IPS DF 4.7 (cell line): ENCODE data around the gene YIF1B.

Experiments
- DNase-seq: peaks from one replicate; pipeline ENCODE4 v3.0.0-alpha.2; 2013; ENCODE audit warnings: low spot score; ENCODE audit errors: extremely low read depth

YIF1B gene

GRCh38 chr19:38333245-38333644 lies 17.5 kb upstream of the YIF1B start:
- DNase-seq: no peak

GRCh38 chr19:38331728-38332127 lies 16.0 kb upstream of the YIF1B start:
- no peak for DNase-seq

GRCh38 chr19:38329651-38330050 lies 13.9 kb upstream of the YIF1B start:
- no peak for DNase-seq

DNA sequence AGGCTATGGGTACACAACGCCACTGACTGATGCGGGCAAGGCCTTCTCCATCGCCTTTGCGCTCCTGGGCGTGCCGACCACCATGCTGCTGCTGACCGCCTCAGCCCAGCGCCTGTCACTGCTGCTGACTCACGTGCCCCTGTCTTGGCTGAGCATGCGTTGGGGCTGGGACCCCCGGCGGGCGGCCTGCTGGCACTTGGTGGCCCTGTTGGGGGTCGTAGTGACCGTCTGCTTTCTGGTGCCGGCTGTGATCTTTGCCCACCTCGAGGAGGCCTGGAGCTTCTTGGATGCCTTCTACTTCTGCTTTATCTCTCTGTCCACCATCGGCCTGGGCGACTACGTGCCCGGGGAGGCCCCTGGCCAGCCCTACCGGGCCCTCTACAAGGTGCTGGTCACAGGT lies 10.8 kb upstream of the YIF1B start:
- DNase-seq: no peak

DNA sequence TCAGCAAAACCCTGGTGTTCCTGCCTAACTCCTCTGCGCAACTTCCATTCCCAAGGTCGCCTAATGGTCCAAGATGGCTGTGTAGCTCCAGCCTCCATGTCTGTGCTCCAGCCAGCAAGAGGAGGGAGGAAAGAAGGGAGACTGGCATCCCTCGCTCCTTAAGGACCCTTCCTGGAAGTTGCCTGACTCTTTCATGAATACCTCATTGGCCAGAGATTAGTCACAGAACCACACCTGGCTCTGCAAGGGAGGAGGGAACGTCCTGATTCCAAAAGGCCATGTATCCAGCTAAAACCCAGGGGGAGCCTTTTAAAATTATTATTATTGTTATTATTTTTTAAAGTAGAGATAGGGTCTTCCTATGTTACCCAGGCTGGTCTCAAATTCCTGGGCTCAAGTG lies 8.7 kb upstream of the YIF1B start:
- DNase-seq: no peak

- no peak for DNase-seq
Measured at GRCh38 chr19:38323291-38323690, 7.5 kb upstream of the YIF1B start.

DNA sequence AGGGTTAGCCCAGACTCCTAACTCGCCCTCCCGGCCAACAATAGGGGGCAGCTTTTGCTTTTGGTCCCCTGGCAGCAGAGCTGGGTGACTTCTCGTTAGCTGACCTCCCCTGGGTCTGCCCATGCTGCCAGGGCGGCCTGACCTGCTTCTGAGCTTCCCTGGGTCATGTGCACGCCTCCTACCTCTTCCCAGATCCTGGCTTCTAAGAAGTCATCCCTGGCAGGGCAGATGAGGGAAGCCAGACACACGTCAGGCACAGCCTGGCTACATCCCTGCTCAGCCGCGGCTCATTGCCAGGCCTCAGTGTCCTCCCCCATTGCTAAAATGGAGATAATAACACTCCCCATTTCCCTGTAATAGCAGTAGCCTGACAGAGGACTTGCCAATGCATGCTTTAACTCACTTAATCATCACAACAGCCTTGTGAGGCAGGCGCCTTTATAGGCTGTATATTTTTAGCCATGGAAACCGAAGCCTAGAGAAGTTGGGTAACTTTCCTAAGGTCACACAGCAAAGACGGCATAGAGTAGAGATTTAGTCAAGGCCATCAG lies 6.0 kb upstream of the YIF1B start:
- no peak for DNase-seq

DNA sequence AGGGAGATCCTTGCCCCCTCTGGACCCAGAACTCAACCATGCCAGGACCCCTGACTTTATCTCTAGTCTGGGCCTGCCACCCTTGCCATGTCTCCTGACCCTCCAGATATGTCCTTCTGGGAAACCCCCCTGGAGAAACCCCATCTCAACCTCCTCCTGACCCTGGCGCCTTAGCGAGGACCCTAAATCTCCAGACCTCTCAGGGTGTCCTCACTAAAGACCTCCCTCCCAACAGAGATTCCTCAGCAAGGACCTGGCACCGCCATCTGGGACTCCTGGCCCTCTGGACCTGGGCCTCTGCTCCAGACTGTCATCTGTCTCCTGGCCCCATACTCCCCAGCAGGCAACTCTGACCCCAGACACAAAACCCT lies 5.2 kb upstream of the YIF1B start:
- no peak for DNase-seq

- no peak for DNase-seq
Measured at GRCh38 chr19:38319421-38320258, 3.9 kb upstream of the YIF1B start, which contains the start of gene KCNK6. Gene KCNK6 (plus strand): TSS chr19:38319845. CDS start chr19:38319951, 106 bp downstream.

- no peak for DNase-seq
Measured at GRCh38 chr19:38318660-38319059, 2.9 kb upstream of the YIF1B start.

- DNase-seq: no peak
Measured at GRCh38 chr19:38317104-38317612, 1.4 kb upstream of the YIF1B start.

DNA sequence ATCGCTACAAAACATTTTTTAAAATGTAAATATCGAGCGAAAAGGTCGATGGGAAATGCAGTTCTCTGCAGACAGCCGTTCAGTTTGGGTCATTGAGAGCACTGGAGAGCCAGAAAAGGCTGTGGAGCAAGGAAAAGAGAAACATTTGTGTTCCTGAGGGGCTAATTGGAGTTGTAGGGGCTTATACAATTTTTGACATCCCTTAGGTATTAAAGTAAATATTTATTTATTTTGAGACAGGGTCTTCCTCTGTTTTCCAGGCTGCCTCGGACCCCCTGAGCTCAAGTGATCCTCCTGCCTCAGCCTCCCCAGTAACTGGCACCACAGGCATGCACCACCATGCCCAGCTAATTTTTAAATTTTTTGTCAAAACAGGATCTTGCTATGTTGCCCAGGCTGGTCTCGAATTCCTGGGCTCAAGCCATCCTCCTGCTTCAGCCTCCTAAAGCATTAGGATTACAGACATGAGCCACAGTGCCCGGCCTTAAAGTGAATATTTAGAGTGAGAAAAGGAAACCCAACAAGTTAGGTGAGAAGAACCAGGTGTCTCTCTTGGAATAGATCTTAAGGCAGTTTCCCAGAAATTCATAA lies 825 bp upstream of the YIF1B start:
- DNase-seq: no peak

DNA sequence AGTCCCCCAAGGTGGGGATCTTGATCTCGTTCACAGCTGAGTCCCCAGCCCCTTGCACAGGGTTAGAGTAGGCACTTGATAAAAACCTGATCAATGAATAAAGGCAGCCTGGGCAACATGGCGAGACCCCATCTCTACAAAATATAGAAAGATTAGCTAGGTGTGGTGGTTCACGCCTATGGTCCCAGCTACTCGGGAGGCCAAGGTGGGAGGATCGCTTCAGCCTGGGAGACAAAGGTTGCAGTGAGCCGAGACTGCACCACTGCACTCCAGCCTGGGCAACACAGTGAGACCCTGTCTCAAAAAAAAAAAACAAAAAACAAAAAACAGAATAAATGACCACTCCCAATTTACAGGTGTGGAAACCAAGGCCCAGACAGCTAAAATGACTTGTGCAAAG lies 4.8 kb downstream of the YIF1B start:
- no peak for DNase-seq

- DNase-seq: no peak
Measured at GRCh38 chr19:38310279-38310670, 5.5 kb downstream of the YIF1B start.

GRCh38 chr19:38309615-38310278 lies 6.0 kb downstream of the YIF1B start:
- no peak for DNase-seq

- DNase-seq: no peak
Measured at GRCh38 chr19:38308926-38309614, 6.7 kb downstream of the YIF1B start.

DNA sequence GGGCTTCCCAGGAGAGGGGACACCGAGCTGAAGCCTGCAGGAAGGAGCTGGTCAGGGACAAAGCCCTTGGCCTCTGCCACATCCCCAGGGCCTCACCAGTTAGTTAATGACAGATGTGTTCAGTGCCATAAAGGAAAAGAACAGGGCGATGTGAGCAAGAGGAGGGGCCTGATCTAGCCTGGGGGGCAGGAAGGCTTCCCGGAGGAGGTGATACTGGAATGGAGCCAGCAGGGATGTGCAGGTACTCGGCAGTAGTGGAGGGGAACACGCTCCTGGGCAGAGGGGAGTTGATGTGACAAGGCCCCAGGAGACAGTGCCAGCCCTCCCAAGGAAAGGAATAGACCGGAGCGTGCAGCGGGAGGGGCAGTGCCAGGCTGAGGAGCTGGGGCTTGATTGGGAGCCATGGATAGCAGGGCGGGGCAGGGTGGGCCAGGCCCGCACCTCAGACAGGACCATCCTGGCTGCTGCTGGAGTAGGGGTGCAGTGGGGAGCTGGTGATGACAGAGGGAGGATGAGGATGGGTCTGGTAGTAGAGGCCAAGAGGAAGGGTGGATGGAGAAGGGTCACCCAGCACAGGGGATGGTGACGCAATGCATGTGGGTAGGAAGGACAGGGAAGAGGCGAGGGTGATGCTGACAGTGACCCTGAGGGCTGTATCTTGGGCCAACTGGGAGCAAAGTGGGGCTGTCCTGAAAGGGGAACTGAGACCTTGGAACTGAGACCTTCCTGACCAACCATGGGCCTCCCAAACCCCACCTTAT lies 7.6 kb downstream of the YIF1B start:
- no peak for DNase-seq

GRCh38 chr19:38307597-38307996 lies 8.2 kb downstream of the YIF1B start:
- DNase-seq: no peak

DNA sequence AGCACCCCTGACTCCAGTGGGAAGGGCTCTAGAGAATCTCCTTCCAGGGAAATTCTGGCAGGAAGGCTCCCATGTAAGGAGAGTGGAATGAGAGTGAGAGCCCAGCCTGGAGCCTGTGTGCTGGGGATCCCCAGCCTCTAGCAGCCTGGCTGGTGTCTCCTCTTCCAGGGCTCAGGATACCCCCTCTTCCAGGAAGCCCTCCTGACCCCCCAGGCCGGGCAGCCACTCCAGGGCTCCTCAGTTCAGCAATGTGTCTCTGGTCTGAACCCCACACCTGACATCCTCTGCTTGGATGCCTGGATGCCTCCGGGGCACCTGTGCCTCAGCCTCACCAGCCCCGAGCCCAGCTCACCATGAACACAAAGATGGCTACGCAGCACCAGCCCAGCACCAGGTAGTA lies 8.7 kb downstream of the YIF1B start:
- no peak for DNase-seq

DNA sequence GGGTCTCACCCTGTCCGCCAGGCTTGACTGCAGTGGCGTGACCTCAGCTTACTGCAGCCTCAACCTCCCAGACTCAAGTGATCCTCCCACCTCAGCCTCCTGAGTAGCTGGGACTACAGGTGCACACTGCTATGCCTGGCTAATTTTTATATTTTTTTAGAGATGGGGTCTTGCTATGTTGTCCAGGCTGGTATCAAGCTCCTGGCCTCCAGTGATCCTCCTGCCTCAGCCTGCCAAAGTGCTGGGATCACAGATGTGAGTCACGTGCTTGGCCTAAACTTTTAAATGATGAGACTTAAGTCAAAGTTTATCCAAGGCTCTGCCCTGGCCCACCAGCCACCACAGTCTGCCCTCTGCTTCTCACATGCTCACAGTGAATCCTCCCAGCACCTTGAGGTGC lies 9.5 kb downstream of the YIF1B start:
- no peak for DNase-seq
